C1 segment of cervical spinal cord (tissue), 14 donors: ENCODE data around the gene EXD3.

ENCODE experiments used
- DNase-seq, 14 donors: peaks; one replicate each; lab custom pipeline; 2025; lab: John Stamatoyannopoulos, UW

The EXD3 gene

GRCh38 chr9:137295238-137295811, 127.6 kb downstream of the EXD3 start:
- DNase-seq, result peak in 1 of 14 donors; percentile 26

- DNase-seq, result no peak
These were observed 128.2 kb downstream of the EXD3 start for GRCh38 chr9:137294681-137295237.

- DNase-seq, result no peak
These were observed 128.8 kb downstream of the EXD3 start for GRCh38 chr9:137294091-137294680.

GRCh38 chr9:137293482-137294090, 129.4 kb downstream of the EXD3 start:
- DNase-seq, result no peak

GRCh38 chr9:137293094-137293481, 129.9 kb downstream of the EXD3 start:
- DNase-seq, result no peak

GRCh38 chr9:137286975-137287383, 136.0 kb downstream of the EXD3 start:
- no peak for DNase-seq

- no peak for DNase-seq
These were observed 141.4 kb downstream of the EXD3 start for GRCh38 chr9:137281345-137282116.

GRCh38 chr9:137280474-137281344, 142.3 kb downstream of the EXD3 start:
- DNase-seq, result no peak

GRCh38 chr9:137279741-137280473, 143.1 kb downstream of the EXD3 start:
- DNase-seq, result no peak

- DNase-seq, result no peak
These were observed 143.9 kb downstream of the EXD3 start for GRCh38 chr9:137278721-137279711.

- DNase-seq, result no peak
These were observed 144.8 kb downstream of the EXD3 start for GRCh38 chr9:137278061-137278701.

GRCh38 chr9:137277329-137278041, 145.5 kb downstream of the EXD3 start, which contains the start of gene TOR4A:
Gene TOR4A, plus strand, starts transcription at chr9:137277726. Its CDS starts 964 bp downstream, at chr9:137278690.
- DNase-seq, result peak in 6 of 14 donors; percentile 19 to 45 (median 34)

GRCh38 chr9:137276473-137277328, 146.3 kb downstream of the EXD3 start:
- no peak for DNase-seq

GRCh38 chr9:137275588-137276472, 147.1 kb downstream of the EXD3 start:
- DNase-seq, result no peak

GRCh38 chr9:137275203-137275587, 147.8 kb downstream of the EXD3 start:
- no peak for DNase-seq
